Loucy (cell line): ENCODE results near the gene ATG7.

ENCODE experiments used
- H2AFZ ChIP-seq: fragments of 200-600 bp; sonication (generic); 2 replicates; pipeline ENCODE4 v1.6.0; 2016; ENCODE audit warnings: antibody characterized with exemption, mild to moderate bottlenecking, low read length, moderate library complexity
- H3F3A ChIP-seq: fragments of 200-600 bp; 2 replicates; pipeline ENCODE4 v1.6.0; 2016; ENCODE audit warnings: antibody characterized with exemption, low read depth, mild to moderate bottlenecking
- H3K27me3 ChIP-seq: fragments of 200-600 bp; sonication (generic); 2 replicates; pipeline ENCODE4 v1.6.1; 2014; ENCODE audit warnings: low read length, mild to moderate bottlenecking; ENCODE audit not compliant: insufficient read depth, poor library complexity, severe bottlenecking
- H3K36me3 ChIP-seq: fragments of 200-600 bp; sonication (generic); 2 replicates; pipeline ENCODE4 v1.6.1; 2016; ENCODE audit warnings: low read length; ENCODE audit not compliant: insufficient read depth
- H3K4me1 ChIP-seq: fragments of 200-600 bp; sonication (generic); 2 replicates; pipeline ENCODE4 v1.5.1; 2014; ENCODE audit warnings: low read length, mild to moderate bottlenecking; ENCODE audit not compliant: insufficient read depth, poor library complexity, severe bottlenecking
- H3K4me2 ChIP-seq: fragments of 200-600 bp; sonication (generic); 2 replicates; pipeline ENCODE4 v1.6.0; 2014; ENCODE audit warnings: antibody characterized with exemption, low read length, low read depth, mild to moderate bottlenecking; ENCODE audit not compliant: poor library complexity, severe bottlenecking
- H3K4me3 ChIP-seq: fragments of 200-600 bp; sonication (generic); 2 replicates; pipeline ENCODE4 v1.5.1; 2014; ENCODE audit warnings: low read length, mild to moderate bottlenecking, mixed read lengths; ENCODE audit not compliant: poor library complexity, severe bottlenecking
- H3K79me2 ChIP-seq: fragments of 200-600 bp; sonication (generic); 2 replicates; pipeline ENCODE4 v1.6.1; 2014; ENCODE audit warnings: low read length; ENCODE audit not compliant: insufficient read depth
- H3K9ac ChIP-seq: fragments of 200-600 bp; sonication (generic); 2 replicates; pipeline ENCODE4 v1.6.0; 2014; ENCODE audit warnings: mild to moderate bottlenecking, low read depth, low read length, moderate library complexity; ENCODE audit not compliant: poor library complexity, severe bottlenecking
- H3K9me2 ChIP-seq: fragments of 200-600 bp; sonication (generic); replicated peaks from 2 replicates; pipeline ENCODE4 v1.6.1; 2016; ENCODE audit warnings: low read depth, low read length, mixed read lengths
- H3K9me3 ChIP-seq: fragments of 200-600 bp; sonication (generic); 2 replicates; pipeline ENCODE4 v1.6.1; 2014; ENCODE audit warnings: mild to moderate bottlenecking, antibody characterized with exemption, low read length, low read depth; ENCODE audit not compliant: insufficient read depth
- H4K20me1 ChIP-seq: fragments of 200-600 bp; sonication (generic); 2 replicates; pipeline ENCODE4 v1.6.0; 2014; ENCODE audit warnings: antibody characterized with exemption, low read length, mild to moderate bottlenecking; ENCODE audit not compliant: insufficient read depth, poor library complexity, severe bottlenecking
- EZH2phosphoT487 ChIP-seq: fragments of 200-600 bp; IDR thresholded peaks from 2 replicates; pipeline ENCODE4 v1.6.1; 2018; ENCODE audit warnings: antibody characterized with exemption, mild to moderate bottlenecking, moderate library complexity, borderline replicate concordance
- TF ChIP-seq, protein P1 (sequence below): fragments of 200-600 bp; sonication (generic); conservative IDR thresholded peaks from 2 replicates; pipeline ENCODE4 v1.5.1; 2014; ENCODE audit warnings: mild to moderate bottlenecking, antibody characterized with exemption, low read length

ATG7 gene

DNA sequence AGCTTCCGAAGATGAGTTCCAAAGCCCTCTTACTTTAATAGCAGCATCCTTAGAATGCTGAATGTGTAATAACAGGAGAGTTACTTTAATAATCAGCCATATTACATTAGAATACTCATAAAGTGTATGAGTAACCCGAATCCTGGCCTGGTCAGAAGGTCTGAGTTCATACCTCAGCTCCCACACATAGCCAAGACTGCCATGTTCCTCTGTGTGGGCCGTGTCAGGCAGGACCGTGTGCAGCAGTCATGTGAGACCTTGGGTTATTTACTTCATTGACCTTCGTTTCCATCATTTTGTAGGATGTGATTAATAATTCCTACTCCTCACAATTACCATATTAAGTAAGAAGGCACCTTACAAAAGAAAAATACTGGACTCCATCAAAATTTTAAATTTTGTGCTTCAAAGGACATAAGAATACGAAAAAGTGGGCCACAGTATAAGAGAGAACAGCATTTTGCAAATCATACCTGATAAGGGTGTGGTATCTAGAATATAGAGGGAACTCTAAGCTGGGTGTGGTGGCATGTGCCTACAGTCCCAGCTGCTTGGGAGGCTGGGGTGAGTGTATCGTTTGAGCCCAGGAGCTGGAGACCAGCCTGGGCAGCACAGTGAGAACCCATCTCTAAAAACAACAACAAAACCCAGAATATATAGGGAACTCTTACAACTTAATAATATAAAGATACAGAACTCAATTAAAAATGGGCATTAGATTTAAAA lies 163.4 kb downstream of the ATG7 start:
- Histone ChIP-seq H3K9me2 (no peaks in the 10 kb centered on the region), H2AFZ (no peak overlapping the region), H3K4me1 (no peaks in the 10 kb centered on the region), H4K20me1 (no peaks in the 10 kb centered on the region), H3K9me3 (no peaks in the 10 kb centered on the region), H3F3A (no peaks in the 10 kb centered on the region), H3K9ac (no peak overlapping the region), H3K4me3 (no peak overlapping the region), H3K4me2 (no peak overlapping the region), H3K79me2 (no peaks in the 10 kb centered on the region), H3K27me3 (no peaks in the 10 kb centered on the region), H3K36me3 (no peaks in the 10 kb centered on the region)
- no peak for TF ChIP-seq EZH2phosphoT487
- TF ChIP-seq, protein P1, sequence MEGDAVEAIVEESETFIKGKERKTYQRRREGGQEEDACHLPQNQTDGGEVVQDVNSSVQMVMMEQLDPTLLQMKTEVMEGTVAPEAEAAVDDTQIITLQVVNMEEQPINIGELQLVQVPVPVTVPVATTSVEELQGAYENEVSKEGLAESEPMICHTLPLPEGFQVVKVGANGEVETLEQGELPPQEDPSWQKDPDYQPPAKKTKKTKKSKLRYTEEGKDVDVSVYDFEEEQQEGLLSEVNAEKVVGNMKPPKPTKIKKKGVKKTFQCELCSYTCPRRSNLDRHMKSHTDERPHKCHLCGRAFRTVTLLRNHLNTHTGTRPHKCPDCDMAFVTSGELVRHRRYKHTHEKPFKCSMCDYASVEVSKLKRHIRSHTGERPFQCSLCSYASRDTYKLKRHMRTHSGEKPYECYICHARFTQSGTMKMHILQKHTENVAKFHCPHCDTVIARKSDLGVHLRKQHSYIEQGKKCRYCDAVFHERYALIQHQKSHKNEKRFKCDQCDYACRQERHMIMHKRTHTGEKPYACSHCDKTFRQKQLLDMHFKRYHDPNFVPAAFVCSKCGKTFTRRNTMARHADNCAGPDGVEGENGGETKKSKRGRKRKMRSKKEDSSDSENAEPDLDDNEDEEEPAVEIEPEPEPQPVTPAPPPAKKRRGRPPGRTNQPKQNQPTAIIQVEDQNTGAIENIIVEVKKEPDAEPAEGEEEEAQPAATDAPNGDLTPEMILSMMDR: no peak

DNA sequence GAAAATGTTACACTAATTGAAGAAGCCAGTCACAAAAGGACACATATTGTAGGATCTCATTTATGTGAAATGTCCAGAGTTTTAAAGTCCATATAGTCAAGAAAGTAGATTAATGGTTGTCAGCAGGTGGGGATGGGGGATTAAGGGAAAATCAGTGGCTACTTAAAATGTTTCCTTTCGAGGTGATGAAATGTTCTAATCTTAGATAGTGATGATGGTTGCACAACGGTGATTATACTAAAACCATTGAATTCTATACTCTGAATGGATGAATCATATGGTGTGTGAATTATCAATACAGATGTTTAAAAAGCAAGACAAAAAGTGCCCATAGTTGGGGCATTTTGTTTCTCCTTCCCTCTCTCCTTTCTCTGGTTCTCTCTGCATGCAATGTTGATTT lies 164.6 kb downstream of the ATG7 start:
- Histone ChIP-seq H3K9ac (no peak overlapping the region), H3F3A (no peaks in the 10 kb centered on the region), H3K9me3 (no peaks in the 10 kb centered on the region), H3K4me2 (no peak overlapping the region), H3K36me3 (no peaks in the 10 kb centered on the region), H3K27me3 (no peaks in the 10 kb centered on the region), H3K4me3 (no peak overlapping the region), H2AFZ (no peak overlapping the region), H3K79me2 (no peaks in the 10 kb centered on the region), H3K4me1 (no peaks in the 10 kb centered on the region), H3K9me2 (no peaks in the 10 kb centered on the region), H4K20me1 (no peaks in the 10 kb centered on the region)
- TF ChIP-seq, protein P1: no peak
- no peak for TF ChIP-seq EZH2phosphoT487

DNA sequence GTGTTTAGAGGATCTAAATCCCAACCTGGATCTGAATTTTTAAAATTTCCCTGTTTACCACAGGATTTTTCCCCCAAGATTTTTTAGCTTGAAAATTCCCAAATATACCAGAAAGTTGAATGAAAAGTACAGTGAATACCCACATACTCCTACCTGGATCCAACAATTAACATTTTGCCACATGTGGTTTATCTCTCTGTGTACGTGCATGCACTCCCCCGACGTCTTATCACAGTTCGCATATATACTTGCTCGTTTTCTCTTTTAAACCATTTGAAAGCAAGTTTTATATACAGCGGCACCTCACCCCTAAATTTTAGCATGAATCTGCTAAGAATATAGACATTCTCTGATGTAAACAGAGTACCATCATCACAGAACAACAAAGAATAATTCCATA lies 165.3 kb downstream of the ATG7 start:
- Histone ChIP-seq H3K27me3 (no peaks in the 10 kb centered on the region), H4K20me1 (no peaks in the 10 kb centered on the region), H3K36me3 (no peaks in the 10 kb centered on the region), H3F3A (no peaks in the 10 kb centered on the region), H3K9me2 (no peaks in the 10 kb centered on the region), H3K79me2 (no peaks in the 10 kb centered on the region), H3K4me3 (no peak overlapping the region), H3K9me3 (no peaks in the 10 kb centered on the region), H3K9ac (no peak overlapping the region), H3K4me1 (no peaks in the 10 kb centered on the region), H2AFZ (no peak overlapping the region), H3K4me2 (no peak overlapping the region)
- TF ChIP-seq EZH2phosphoT487: no peak
- TF ChIP-seq, protein P1: no peak
